Activated CD4-positive, alpha-beta T cell treated with anti-CD3 and anti-CD28 coated beads, Interleukin-2, amount 50 U/mL, for 4 hours (primary cell): ENCODE data around the gene PDXK.
"Not testable (repeated sequence)": the region's sequence is repeated elsewhere in the genome, so short reads cannot be mapped to it uniquely, and the experiment has no call there.

Experiments
- DNase-seq, 2 experiments: peaks; one replicate each; pipeline ENCODE4 v3.0.0-alpha.2; 2020

Gene PDXK

DNA sequence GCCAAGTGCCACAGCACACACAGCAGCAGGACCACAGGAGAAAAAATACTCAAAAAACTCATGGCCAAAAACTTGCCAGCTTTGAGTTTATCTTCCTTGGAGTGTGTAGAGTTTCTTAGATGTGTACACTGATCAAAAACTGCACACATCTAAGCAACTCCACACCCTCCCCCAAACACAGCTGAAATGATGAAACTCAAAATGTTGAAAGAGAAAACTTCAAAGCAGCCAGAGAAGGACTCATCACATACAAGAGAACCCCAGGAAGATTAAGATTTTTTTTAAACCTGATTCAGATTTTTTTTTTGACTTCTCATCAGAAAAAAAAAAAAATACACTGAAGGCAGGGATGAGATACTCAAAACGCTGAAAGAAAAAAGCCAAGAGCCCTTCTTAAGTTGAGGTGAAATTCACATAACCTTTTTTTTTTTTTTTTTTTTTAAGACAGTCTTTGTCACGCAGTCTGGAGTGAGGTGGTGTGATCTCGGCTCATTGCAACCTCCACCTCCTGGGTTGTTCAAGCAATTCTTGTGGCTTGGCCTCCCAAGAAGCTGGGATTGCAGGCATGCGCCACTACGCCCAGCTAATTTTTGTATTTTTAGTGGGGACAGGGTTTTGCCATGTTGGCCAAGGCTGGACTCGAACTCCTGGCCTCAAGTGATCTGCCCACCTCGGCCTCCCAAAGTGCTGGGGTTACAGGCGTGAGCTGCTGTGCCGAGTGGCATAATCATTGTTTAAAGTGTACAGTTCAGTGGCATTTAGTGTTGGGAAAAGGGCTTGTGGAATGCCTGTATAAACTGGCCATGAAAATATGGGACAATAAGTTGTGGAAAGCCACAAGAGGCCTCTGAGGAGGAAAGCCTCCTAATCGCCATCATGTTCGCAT, 20.9 kb upstream of the PDXK start:
- no peak for DNase-seq

DNA sequence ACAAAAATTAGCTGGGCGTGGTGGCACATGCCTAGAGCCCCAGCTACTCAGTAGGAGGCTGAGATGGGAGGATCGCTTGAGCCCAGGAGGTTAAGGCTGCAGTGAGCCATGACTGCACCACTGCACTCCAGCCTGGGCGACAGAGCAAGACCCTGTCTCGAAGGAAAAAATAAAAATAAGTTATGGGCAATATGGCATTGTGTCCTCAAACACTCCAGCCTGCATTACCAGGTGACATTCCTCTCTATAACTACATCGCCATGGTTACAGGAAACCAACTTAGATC, 19.5 kb upstream of the PDXK start:
- not testable (repeated sequence) for DNase-seq

DNA sequence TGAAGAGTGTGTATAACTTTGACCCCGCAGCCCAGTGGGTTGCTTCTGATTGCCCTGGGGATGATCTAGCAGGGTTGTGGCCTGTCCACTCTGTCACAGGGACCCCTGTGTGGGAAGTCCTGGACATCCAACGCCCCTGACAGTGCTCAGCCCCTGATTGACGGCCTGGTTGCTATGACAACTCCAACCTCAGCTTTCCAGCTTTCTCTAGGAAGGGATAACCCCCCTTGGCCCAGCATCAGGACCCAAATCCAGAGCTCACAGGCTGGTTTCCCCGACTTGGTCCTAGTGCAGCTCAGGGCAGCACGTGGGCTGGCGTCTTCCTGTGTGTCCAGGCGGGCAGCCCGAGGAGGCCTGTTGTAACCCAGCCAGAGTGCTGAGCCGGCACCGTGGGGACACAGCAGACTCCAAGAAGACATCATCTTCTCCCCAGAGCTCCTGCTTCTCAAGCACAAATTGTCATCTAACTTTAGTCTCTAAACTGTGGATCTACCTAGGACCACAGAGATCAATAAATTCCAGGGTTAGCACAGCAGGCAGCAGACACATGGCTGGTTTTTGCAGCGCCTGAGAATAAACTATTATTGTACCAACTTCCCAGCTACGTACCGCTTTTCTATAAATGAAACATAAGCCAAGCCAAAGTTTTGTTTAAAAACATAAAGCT, 18.9 kb upstream of the PDXK start:
- no peak for DNase-seq

DNA sequence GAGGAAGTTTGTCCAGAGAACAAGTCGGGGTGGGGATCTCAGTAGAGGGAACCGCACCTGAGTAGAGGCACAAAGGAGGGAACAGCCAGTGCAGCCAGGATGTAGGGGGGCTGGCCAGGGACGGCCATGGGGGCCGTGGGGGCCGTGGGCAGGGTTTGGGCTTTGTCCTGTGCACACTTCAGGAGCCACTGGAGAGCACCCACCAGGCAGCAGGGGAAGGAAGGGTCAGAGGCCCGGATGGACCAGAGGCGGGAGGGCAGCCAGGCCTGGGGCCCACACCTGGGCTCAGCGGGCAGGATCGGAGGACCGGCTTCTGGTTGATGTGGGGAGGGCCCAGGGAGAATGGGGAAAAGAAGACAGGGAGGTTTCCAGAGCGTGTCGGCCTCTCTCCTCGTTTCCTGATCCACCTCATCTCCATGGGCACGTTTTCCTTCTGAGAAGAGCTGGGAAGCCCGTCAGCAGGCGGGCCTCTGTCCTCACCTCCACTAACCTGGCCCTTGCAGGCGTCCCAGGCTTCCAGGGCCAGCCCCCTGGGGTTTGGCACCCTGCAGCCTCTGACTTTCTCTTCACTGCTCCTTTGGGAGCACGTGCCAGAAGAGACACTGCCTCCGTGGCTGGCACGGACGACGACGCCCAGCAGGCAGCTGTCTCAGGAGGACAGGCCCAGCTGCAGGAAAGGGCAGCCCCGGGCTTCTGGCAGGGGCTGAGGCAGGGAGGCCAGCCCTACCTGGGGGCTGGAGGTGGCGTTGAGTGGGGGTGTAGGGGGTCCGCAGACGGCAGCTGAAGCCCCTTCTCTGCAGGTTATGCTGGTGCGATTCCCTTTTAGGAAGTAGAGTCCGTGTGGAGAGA, 16.8 kb upstream of the PDXK start:
- DNase-seq, result no peak

DNA sequence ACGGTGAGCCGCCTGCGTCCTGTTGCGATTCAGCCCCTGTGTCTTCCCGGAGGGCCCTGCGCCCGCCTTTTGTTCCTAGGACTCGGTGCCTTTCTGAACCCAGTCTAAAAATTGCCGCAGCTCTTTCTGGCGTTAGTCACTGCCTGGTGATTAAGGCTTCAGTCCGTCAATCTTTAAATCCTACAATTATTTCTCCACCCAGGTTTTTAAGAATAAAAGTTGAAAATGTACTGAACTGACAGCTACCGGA, 16.2 kb upstream of the PDXK start:
- DNase-seq, result no peak

DNA sequence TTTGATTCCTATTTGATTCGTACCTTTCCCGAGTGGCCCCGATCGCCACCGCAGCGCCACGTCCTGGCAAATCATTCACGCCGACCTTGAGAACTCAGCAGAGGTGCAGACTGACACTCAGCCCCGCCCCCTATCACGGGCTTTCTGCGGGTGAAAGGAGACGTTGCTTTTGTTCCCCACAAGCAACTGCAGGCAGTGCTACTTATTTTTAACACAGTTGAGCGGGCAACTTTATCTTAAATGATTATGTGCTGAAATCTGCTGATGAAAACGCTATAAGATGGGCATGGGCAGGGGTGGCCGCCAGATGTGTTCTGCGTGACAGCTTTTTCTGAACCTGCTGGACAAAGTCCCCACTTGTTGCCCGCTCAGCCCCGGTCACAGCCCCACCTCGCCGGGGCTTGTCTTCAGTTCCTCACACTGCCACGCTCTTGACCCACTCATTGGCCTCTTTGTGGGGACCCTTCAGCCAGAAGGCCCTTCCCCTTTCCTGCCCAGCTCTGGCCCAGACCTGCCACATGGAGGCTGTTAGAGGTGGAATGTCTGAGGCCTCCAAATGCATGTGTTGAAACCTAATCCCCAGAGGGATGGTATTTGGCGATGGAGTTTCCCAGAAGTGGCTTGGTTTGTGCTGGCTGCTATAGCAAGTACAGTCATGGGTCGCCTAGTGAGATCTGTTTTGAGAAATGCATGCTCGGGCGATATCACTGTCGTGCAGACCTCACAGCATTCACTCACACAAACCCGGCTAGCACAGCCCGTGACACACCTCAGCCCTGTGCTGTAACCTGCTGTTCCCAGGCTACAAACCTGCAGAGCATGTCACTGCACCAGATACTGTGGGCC, 15.7 kb upstream of the PDXK start:
- DNase-seq, result no peak

DNA sequence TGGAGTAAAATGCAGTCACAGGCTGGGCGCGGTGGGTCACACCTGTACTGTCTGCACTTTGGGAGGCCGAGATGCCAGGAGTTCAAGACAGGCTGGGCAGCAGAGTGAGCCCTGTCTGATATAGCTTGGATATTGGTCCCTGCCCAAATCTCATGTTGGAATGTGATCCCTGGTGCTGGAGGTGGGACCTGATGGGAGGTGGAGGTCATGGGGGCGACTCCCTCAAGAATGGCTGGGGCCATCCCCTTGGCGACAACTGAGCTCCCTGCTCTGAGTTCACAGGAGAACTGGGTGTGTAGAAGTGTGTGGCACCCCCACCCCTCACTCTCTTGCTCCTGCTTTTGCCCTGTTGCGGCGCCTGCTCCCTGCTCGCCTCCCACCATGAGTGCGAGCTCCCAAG, 11.5 kb upstream of the PDXK start:
- no peak for DNase-seq

DNA sequence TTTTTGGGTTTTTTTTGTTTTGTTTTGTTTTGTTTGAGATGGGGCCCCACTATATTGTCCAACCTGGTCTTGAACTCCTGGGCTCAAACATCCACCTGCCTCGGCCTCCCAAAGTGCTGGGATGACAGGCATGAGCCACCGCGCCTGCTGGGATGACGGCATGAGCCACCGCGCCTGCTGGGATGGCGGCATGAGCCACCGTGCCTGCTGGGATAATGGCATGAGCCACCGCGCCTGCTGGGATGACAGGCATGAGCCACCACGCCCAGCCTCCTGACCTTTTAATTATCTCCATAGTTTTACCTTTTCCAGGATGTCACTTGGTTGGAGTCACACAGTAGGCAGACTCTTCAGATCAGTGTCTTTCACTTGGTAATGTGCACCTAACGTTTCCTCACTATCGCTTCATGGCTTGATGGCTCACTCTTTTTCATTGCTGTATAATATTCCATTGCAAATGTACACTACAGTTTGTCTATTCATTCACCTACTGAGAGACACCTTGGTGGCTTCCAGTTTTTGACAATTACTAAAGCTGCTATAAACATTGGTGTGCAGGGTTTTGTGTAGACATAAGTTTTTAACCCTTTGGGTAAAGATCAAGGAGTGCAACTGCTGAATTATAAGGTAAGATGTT, 10.1 kb upstream of the PDXK start:
- DNase-seq, result no peak

DNA sequence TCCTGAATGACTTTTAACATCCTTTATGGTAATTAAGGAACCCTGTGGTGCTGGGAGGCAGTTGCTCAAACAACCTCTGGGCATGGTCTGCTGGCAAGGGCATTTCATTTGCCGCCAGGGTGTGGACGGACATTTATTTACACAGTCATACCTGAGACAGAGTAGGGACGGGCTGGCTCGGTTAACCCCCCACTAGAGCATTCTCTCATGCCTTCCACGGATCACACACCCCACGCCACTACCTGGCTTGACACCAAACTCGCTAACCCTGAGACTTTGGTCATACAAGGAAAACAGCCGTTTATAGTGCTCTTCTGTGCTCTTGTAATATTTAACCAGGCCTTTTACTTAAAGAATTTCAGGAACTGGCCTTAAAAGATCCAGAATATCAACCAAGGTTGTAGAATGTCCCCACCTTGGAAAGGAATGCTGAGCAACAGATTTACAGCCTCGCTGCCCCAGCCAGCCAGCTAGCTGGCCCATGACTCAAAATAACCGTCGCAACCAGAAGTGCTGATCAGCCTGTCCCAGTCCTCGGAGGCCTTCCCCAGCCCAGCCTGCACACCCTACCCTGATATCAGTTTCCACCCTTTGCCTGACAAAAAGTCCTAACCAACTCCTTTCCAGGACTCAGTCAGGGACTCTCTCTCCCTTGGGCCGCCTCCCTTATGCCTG, 6.5 kb upstream of the PDXK start:
- no peak for DNase-seq

DNA sequence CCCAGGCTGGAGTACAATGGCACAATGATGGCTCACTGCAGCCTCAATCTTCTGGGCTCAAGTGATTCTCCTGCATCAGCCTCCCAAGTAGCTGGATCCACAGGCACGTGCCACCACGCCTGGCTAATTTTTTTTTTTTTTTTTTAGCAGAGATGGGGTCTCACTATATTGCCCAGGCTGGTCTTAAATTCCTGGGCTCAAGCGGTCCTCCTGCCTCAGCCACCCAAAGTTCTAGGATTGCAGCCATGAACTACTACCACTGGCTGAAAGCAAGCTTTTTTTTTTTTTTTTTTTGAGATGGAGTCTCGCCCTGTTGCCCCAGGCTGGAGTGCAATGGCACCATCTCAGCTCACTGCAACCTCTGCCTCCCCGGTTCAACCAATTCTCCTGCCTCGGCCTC, 5.8 kb upstream of the PDXK start:
- not testable (repeated sequence) for DNase-seq

DNA sequence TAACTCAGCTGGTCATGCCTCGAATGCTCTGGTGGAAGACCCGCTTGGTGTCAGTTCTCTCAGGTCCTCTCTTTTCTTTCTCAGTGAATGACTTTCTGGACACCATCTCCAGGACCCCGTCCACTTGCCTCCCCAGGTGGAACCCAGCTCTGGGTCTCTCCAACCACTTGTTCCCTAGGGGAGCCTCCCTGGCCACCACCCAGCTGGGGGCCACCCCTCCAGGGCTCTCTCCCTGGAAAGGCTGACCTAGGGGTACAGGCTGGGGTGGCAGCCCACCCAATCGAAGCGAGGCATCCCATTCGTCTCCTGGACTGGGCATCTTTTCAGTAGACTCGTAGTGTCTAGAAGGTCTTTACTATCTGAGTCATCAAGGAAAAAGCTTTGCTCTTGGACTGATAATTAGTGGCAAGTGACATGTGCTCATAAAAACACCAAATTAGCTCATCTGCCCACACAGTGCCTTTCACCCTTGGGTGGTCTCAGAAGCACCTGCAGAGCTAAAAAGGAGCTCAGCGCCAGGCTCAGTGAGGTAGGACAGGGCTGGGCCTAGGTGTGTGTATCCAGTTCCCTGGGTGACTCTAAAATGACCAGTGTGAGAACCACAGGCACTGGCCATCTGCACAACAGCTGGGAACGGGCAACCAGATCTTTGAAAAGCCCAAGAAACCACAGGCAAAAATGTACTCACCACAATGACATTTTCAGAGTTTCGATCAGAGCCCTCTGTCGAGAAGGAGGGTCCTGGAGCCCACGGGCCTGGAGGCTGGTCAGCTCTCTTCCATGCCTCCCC, 2.4 kb upstream of the PDXK start:
- no peak for DNase-seq

DNA sequence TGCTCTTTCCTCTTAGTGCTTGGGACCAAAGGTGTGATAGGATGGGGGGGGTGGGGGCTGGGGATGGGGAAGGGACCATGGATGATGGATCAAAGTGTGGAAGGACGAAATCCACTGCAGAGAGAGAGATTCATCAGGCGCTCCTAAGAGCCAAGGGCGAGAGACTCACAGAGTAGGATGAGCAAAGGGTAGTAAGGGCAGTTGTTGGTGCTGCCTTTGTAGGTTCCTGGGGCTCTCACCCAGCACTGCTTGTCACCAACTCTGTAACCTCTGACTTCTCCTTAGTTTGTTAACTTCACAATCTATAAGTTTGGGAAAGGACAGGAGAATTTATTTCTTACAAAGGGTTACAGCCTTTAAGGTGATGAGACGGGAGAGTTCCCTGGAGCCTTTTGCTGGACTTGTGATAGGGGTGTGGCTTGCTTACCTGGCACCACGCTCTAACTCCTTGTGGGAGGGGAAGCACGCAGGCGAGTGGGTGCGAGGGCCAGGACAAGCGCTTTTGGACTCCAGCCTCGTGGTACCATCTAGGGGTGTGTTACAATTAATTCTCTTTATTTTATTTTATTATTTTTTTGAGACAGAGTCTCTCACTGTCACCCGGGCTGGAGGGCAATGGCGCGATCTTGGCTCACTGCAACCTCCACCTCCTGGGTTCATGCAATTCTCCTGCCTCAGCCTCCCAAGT, 1.6 kb upstream of the PDXK start:
- no peak for DNase-seq

DNA sequence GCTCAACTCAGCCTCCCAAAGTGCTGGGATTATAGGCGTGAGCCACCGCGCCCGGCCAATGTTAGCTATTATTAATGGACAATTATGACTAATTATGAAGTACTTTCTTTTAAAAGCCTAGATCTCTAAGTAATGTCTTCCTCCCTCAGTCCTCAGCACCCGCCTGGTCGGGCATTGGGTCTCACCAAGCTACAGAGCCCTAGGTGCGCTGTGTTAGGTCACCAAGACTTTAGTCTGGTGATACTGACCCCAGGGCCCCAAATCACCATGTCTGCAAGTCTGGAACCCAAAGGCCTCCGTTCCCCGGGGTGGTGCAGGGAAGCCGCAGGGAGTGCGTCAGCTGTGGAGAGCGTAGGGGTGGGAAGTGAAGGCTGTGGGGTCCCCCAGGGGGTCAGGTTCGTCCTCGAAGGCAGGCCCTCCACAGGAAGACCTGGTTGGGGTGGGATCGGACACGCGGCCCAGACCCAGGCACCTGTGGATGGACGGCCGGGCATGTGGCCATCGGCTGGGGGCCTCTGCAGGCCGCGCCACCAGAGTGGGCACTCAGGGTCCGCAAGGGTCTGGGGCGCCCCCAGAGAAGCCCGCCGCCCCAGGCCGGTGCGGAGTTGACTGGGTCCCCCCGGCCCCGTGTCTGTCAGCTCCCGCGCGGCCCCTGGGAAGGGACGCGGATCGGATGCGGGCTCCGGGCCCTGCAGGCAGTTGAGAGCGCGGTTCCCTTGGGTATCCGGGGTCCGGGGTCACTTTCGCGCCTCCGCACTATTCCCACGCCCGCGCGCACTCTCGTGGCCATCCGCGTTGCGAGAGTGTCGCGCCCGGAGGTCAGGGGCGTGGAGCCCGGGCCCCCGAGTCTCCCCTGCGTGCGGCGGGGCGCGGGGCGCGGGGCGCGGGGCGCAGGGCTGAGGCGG, 710 bp upstream of the PDXK start:
- no peak for DNase-seq

DNA sequence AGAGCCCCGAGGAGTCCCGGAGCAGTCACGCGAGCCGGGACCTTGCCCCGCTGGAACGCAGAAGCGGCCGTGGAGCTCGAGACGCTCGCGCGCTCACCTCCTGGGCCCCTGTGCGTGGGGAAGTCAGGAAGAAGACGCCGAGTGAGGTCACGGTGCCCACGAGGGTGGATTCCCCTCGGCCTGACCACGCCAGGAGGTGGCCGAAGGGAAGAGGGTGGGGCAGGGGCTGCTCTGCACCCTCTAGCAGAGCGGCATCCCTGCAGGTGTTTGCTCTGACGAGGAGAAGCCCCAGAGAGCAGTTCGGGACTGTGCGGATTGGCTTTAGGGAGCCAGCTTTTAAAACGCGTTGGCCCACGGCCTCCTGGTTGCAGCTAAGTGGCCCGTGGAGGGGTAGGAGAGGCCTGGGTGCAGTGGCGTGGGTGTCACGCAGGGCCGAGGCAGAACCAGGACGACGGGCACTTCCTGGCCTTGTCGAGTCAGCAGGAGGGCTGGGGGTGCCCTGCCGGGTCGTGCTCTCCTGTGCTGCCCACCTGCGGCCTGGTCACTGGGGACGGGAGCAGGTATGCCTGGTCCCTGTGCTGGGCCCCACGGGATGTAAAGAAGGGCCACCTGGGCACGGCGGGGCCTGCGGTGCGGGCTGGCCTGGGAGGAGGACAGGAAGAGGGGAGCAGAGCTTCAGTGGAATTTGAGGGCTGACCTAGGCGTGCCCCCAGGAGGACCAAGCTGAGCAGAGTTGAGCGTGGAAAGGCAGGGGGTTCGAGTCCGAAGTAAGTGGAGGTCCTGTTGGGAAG, 1.0 kb downstream of the PDXK start:
- no peak for DNase-seq

DNA sequence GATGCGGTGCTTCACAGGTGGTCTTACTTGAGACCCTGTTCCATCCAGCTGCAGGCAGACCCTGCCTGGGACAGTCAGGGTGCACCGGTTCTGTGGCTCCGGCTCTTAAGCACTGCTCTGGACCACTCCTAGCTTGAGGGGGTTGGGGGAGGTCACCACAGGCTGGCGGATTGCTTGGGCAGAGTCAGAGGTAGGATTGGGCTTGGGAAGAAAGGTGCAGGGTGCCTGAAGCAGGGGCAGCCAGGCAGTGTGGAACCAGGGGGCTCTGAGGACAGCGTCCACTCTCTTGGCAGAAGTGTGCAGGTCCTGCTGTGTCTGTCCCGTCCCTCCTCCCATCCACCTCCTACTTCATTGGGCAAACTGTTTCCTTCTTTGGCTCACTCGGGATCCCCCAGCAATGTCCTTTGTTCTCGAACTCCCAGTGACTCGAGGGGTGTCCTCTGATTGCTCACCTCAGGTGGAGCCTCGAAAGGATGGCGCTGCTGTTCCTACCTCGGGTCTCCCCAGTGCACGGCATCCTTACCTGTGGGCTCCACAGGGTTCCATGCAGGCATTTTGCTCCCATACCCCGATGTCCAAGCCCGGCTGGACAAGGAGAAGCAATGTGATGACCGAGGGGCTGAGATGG, 1.7 kb downstream of the PDXK start:
- DNase-seq, result no peak

DNA sequence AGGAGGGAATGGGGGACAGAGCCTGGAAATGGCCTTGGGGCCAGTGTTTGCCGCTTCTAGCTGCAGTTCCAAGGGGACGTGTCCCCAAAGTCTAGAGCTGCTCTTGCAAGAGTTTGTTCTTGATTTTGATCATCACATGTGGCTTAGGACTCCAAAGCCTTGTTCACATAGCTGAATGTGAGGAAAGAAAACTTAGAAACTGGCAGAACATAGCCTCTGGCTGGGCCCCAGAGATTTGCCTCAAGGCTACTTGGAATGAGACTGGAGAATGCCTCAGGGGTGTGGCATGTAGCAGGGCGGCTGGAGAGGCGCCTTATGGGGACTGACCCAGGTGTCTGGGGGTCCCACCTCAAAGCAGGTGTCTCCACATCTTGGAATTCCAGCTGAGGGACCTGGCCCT, 2.3 kb downstream of the PDXK start:
- DNase-seq, result no peak

DNA sequence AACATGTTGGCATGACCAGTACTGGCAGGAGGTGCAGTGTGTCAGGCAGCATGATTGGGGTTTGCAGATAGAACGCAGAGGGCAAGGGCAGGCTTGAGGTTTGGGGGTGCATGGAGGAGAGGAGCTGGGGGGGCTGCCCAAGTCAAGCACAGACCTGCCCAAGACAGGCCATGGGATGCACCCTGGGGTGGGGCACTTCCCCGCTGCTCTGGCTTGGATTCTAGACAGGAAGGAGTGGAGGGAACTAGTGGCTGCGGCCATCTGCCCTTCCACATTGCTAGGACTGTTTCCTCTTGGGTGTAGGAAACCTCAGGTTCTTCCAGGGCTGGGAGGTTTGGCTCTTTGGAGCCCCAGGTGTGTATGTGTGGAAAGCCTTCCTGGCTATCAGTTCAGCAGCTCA, 3.0 kb downstream of the PDXK start:
- DNase-seq, result no peak

DNA sequence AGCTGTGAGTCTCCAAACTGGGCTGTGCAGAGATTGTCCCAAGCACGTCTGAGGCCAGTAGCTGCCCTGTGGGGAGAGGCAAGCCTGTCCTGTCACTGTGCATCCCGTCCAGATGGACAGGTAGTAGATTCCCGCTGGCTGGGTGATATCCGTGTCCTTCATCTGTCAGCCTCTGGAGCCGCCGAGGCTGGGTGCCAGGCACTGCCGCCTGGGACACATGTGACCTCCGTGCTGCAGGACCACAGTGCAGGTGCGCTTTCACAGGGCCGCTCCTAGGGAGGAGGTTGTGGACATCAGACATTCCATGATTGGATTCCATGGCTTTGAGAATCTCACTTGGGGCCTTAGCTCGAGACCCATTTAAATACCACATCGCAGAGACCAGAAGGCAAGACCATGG, 4.7 kb downstream of the PDXK start:
- no peak for DNase-seq
